ENCODE measurements around the gene TRPV3.
"Not testable (repeated sequence)": the region's sequence is repeated elsewhere in the genome, so short reads cannot be mapped to it uniquely, and the experiment has no call there.

TRPV3 gene

GRCh38 chr17:3485481-3486068 is 72.0 kb downstream of the TRPV3 start:
- DNase-seq (ENCODE audit: low read depth, low spot score), result no peak
- H3K27ac ChIP-seq, result no peak overlapping the region

- no peak overlapping the region for H3K27ac ChIP-seq
- DNase-seq (ENCODE audit: low read depth, low spot score), result no peak
Observed at GRCh38 chr17:3482852-3483251, 74.8 kb downstream of the TRPV3 start.

- H3K27ac ChIP-seq, result no peak overlapping the region
- DNase-seq (ENCODE audit: low read depth, low spot score), result no peak
Observed at GRCh38 chr17:3479988-3480387, 77.6 kb downstream of the TRPV3 start.

- H3K27ac ChIP-seq, result no peak within 1 kb of the TSS
- DNase-seq (ENCODE audit: low read depth, low spot score), result no peak
Observed at GRCh38 chr17:3475812-3476610, 81.6 kb downstream of the TRPV3 start, which contains the start of gene ASPA. ASPA (plus strand) TSS chr17:3475997; CDS start chr17:3476160, 163 bp downstream.

- DNase-seq (ENCODE audit: low read depth, low spot score), result no peak
- no peak overlapping the region for H3K27ac ChIP-seq
Observed at GRCh38 chr17:3475251-3475685, 82.3 kb downstream of the TRPV3 start.

DNA sequence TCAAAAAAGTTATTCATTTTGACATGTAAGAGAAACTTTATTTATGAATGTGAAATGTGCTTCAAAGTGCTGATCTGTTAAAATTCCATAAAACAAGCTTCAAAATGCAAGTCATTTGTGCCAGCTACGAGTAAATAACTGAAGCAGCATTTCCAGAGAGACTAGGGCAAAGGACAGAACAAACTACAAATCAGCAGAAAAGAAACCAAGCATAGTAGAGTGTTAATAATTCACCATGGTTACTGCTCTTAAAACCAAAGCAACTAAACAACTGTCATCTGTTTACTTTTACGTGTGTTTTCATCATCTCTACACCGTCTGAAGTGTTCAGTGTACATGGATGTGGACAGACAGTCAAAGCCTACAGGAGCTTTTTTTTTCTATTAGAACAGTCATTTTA is 83.4 kb downstream of the TRPV3 start:
- no peak overlapping the region for H3K27ac ChIP-seq
- no peak for DNase-seq (ENCODE audit: low read depth, low spot score)

DNA sequence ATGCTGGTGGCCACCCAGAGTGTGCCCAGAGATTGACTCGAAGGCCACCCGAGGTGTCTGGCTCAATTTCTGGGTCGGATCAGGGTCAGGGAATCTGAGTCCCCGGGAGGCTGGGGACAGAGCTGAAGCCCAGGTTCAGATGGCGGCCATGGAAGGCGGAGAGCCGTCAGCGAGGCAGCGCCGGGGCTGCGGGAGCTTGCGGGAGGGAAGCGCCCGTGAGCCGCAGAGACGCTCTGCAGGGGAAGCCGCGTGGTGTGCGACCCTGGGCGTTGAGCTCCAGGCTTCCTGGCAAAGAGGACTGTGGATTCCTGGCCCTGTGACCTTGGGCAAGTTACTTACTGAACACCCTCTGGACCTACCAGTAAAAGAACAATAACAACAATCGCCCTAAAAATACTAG is 85.5 kb downstream of the TRPV3 start:
- DNase-seq (ENCODE audit: low read depth, low spot score), result no peak

GRCh38 chr17:3471599-3471998 is 86.0 kb downstream of the TRPV3 start, which contains the start of gene SPATA22:
SPATA22 (minus strand) TSS chr17:3471819; CDS start chr17:3469325, 2,494 bp downstream.
- no peak for DNase-seq (ENCODE audit: low read depth, low spot score)
- no peak within 1 kb of the TSS for H3K27ac ChIP-seq

More for the DNA sequence above, 85.5 kb downstream of the TRPV3 start:
- H3K27ac ChIP-seq, result no peak overlapping the region

DNA sequence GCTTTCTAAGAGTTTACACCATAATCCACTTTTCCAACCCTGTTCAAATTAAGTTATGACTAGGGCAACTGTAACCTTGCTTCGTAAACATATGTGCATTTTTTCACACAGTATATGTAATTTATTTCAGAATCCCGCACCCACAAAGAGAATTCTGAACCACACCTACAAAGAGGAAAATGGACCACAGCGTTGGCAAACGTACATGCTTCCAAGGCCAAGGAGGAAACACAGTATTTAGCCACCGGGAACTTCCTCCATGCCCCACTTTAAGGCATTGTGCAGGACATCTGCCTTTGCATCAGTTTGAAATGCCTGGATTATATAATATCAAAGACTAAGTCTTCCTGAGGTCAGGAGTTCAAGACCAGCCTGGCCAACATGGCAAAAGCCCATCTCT is 88.1 kb downstream of the TRPV3 start:
- H3K27ac ChIP-seq, result no peak overlapping the region
- no peak for DNase-seq (ENCODE audit: low read depth, low spot score)

- not testable (repeated sequence) for DNase-seq (ENCODE audit: low read depth, low spot score); H3K27ac ChIP-seq
Observed at GRCh38 chr17:3466355-3466754, 91.3 kb downstream of the TRPV3 start.

All from epithelial cell of prostate (primary cell).